A673 (cell line): Measurements from ENCODE around the gene SERGEF. TPM values are rescaled to one million over a fixed set of nuclear protein-coding genes. Genes with fewer than 3 reads are reported as not detected.

ENCODE experiments used
- BruUV-seq: library from RNA; stranded (reverse); fragments of 400-500 nt; replicated peaks from 2 replicates; lab custom pipeline; 2021; lab: Mats Ljungman, UMichigan
- CTCF ChIA-PET: fragments of 300-600 bp; sonication (Branson Sonifier 250); formaldehyde crosslinking; loops from one replicate; lab custom pipeline; 2022; ENCODE audit warnings: antibody characterized with exemption; lab: Charles Lee
- POLR2A ChIA-PET: fragments of 300-600 bp; sonication (Branson Sonifier 250); formaldehyde crosslinking; loops from one replicate; lab custom pipeline; 2022; ENCODE audit warnings: antibody characterized with exemption; ENCODE audit not compliant: low non-redundant PET; lab: Charles Lee
- DNase-seq: peaks from one replicate; pipeline ENCODE4 v3.0.0-alpha.2; 2015; ENCODE audit warnings: low spot score
- H3K27ac ChIP-seq: fragments of 200-600 bp; sonication (generic); 2 replicates; pipeline ENCODE4 v1.5.1; 2016; ENCODE audit warnings: mixed run types, low read depth, mild to moderate bottlenecking, mixed read lengths, antibody characterized with exemption, low read length; ENCODE audit not compliant: poor library complexity, severe bottlenecking
- H3K27me3 ChIP-seq: fragments of 200-600 bp; sonication (generic); replicated peaks from 2 replicates; pipeline ENCODE4 v1.6.1; 2017; ENCODE audit warnings: mixed run types, low read depth, mild to moderate bottlenecking, mixed read lengths, antibody characterized with exemption, low read length; ENCODE audit not compliant: insufficient read depth, poor library complexity
- H3K36me3 ChIP-seq: fragments of 200-600 bp; sonication (generic); 2 replicates; pipeline ENCODE4 v1.6.1; 2016; ENCODE audit warnings: mixed run types, mild to moderate bottlenecking, mixed read lengths, antibody characterized with exemption, low read length; ENCODE audit not compliant: insufficient read depth, poor library complexity, severe bottlenecking
- H3K4me1 ChIP-seq: fragments of 200-600 bp; sonication (generic); 2 replicates; pipeline ENCODE4 v1.6.1; 2017; ENCODE audit warnings: mixed run types, mild to moderate bottlenecking, mixed read lengths, antibody characterized with exemption, low read length; ENCODE audit not compliant: insufficient read depth, poor library complexity, severe bottlenecking
- H3K4me3 ChIP-seq: fragments of 200-600 bp; sonication (generic); 2 replicates; pipeline ENCODE4 v1.5.1; 2016; ENCODE audit warnings: low read depth, mixed run types, mild to moderate bottlenecking, mixed read lengths, low read length; ENCODE audit not compliant: poor library complexity, severe bottlenecking
- H3K9me3 ChIP-seq: fragments of 200-600 bp; sonication (generic); 2 replicates; pipeline ENCODE4 v1.6.1; 2016; ENCODE audit warnings: mixed run types, low read depth, mild to moderate bottlenecking, mixed read lengths, antibody characterized with exemption, low read length; ENCODE audit not compliant: poor library complexity, severe bottlenecking
- CTCF ChIP-seq: fragments of 300-800, 200-600 bp; sonication (generic); conservative IDR thresholded peaks from 2 replicates; pipeline ENCODE4 v1.5.1; 2017; ENCODE audit warnings: low read depth, mild to moderate bottlenecking, antibody characterized with exemption, low read length, moderate library complexity, mixed read lengths
- EZH2 ChIP-seq: fragments of 200-600 bp; sonication (generic); IDR thresholded peaks from 2 replicates; pipeline ENCODE4 v1.6.1; 2017; ENCODE audit warnings: borderline replicate concordance, low read depth, mild to moderate bottlenecking, mixed read lengths, antibody characterized with exemption, low read length; ENCODE audit not compliant: poor library complexity, severe bottlenecking
- intact Hi-C: fragments of 100-400 bp; cut with micrococcal nuclease; formaldehyde crosslinking; loops from one replicate; pipeline ENCODE4 v1.10.0; 2022; ENCODE audit not compliant: unreplicated experiment
- total RNA-seq: library from RNA; stranded (reverse); gene quantifications from 2 replicates; pipeline ENCODE4 v1.2.3, GENCODE V29; 2021

The SERGEF gene
- total RNA-seq, 1 experiment from 2014 or later, result 15.2 TPM

- no peaks in the 10 kb centered on the region for H3K27me3 ChIP-seq
- intact Hi-C loops, result no loop called here
- no peaks in the 10 kb centered on the region for H3K4me1 ChIP-seq
- no peak overlapping the region for H3K27ac ChIP-seq
- TF ChIP-seq EZH2 (no peak), CTCF (no peak)
- no peaks in the 10 kb centered on the region for H3K9me3 ChIP-seq
- ChIA-PET POLR2A (no interaction called here), CTCF (no interaction called here)
- no TSS peak for BruUV-seq
- H3K36me3 ChIP-seq, result no peaks in the 10 kb centered on the region
- DNase-seq, result no peak
- no peak overlapping the region for H3K4me3 ChIP-seq
These were observed 232.8 kb downstream of the SERGEF start for GRCh38 chr11:17779861-17780594.

DNA sequence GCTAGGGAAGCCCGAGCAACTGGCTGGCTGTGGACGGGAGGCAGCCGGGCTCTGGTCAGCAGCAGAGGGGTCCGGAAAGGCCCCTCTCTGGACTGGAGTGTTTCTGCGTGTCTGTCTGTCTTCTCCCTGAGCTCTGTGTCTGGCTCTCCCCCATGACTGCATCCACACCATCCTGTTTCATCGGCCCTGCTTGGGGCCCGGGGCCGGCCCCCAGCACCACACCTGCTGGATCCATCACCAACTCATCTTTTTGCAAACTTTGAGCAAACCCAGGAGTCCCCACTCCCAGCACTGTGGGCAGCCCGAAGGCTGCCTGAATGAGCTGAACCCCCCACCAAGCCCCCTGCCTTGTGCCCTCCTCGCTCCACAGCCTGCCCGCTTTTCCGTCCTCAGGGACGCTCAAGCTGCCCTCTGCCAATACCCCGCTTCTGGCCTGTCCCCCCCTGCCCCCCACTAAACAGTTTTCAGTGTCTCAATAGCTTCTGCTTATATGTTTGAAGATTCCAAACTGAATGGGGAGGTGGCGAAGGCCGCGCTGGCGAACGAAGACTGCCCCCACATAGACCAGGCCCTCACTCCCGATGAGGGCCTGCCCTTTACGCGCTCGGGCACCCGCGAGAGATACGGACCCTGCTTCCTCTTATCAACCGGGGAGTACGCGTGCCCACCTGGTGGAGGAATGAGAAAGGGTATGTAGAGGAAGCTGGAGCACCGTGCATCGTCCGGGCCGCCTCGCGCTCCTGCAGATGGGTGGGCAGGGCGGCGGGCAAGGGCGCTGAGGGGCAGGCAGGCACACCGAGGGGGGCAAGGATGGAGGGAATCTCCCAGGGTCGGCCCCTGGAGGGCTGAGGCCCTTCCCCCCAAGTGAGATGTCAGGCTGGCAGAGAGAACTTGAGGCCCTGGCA lies 233.6 kb downstream of the SERGEF start:
- Histone ChIP-seq H3K27me3 (no peaks in the 10 kb centered on the region), H3K36me3 (no peaks in the 10 kb centered on the region), H3K27ac (no peak overlapping the region), H3K4me3 (no peak overlapping the region), H3K4me1 (no peaks in the 10 kb centered on the region), H3K9me3 (no peaks in the 10 kb centered on the region)
- ChIA-PET POLR2A (no interaction called here), CTCF (no interaction called here)
- TF ChIP-seq CTCF, result no peak
- no peak for TF ChIP-seq EZH2
- intact Hi-C loops, result no loop called here
- BruUV-seq, result no TSS peak
- DNase-seq, result no peak

DNA sequence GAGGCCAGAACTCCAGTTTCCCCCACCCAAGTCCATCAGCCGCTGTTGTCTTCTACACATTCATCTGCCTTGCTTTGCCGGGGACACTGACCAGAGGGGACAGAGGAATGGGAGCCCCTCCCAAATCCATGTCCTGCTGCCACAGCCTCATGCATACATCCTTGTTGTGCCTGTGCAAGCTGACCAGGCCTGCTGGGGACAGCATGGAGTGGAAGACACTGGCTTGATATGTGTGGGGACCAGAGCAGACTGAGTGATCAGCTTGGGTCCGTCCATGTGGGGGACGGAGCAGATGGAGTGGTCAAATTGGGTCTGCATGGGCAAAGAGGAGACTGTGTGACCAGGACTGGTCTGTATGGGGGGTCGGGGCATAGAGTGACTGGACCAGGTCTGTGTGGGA lies 234.5 kb downstream of the SERGEF start:
- CTCF ChIA-PET, result no interaction called here

More for the DNA sequence above, 234.5 kb downstream of the SERGEF start:
- Histone ChIP-seq H3K9me3 (no peaks in the 10 kb centered on the region), H3K4me3 (no peak overlapping the region), H3K27me3 (no peaks in the 10 kb centered on the region), H3K4me1 (no peaks in the 10 kb centered on the region), H3K36me3 (no peaks in the 10 kb centered on the region), H3K27ac (no peak overlapping the region)
- TF ChIP-seq EZH2 (no peak), CTCF (no peak)
- DNase-seq, result no peak
- no TSS peak for BruUV-seq
- POLR2A ChIA-PET, result no interaction called here
- intact Hi-C loops, result no loop called here
